SU-DHL-6 (cell line): ENCODE data around the gene POLR2H.

Source experiments
- H2AFZ ChIP-seq: fragments of 200-600 bp; sonication (generic); 2 replicates; pipeline ENCODE4 v1.6.1; 2014; ENCODE audit warnings: low read depth, mild to moderate bottlenecking, moderate library complexity, mixed read lengths, antibody characterized with exemption, low read length; ENCODE audit not compliant: severe bottlenecking
- H3F3A ChIP-seq: fragments of 200-600 bp; shearing (Covaris generic); 2 replicates; pipeline ENCODE4 v1.6.0; 2016; ENCODE audit warnings: antibody characterized with exemption, mild to moderate bottlenecking; ENCODE audit not compliant: insufficient read depth
- H3K27ac ChIP-seq: fragments of 200-600 bp; sonication (generic); 2 replicates; pipeline ENCODE4 v1.5.1; 2016; ENCODE audit warnings: low read depth, mild to moderate bottlenecking, low read length, moderate library complexity, mixed read lengths
- H3K27me3 ChIP-seq: fragments of 200-600 bp; sonication (generic), shearing (Covaris generic); 2 replicates; pipeline ENCODE4 v1.6.0; 2014; ENCODE audit warnings: mild to moderate bottlenecking, low read length
- H3K36me3 ChIP-seq: fragments of 200-600 bp; sonication (generic); 2 replicates; pipeline ENCODE4 v1.6.1; 2014; ENCODE audit warnings: mild to moderate bottlenecking, low read length, mixed read lengths
- H3K4me2 ChIP-seq: fragments of 300-600, 200-600 bp; shearing (Covaris generic), sonication (generic); 2 replicates; pipeline ENCODE4 v1.6.0; 2014; ENCODE audit warnings: low read length, low read depth, mild to moderate bottlenecking; ENCODE audit not compliant: poor library complexity, severe bottlenecking
- H3K4me3 ChIP-seq: fragments of 200-600 bp; sonication (generic); 2 replicates; pipeline ENCODE4 v1.5.1; 2014; ENCODE audit warnings: antibody characterized with exemption, low read length, mild to moderate bottlenecking, mixed read lengths; ENCODE audit not compliant: insufficient read depth, poor library complexity, severe bottlenecking
- H3K79me2 ChIP-seq: fragments of 200-600 bp; sonication (generic); 2 replicates; pipeline ENCODE4 v1.6.1; 2014; ENCODE audit warnings: mild to moderate bottlenecking, low read length, moderate library complexity; ENCODE audit not compliant: insufficient read depth
- H3K9ac ChIP-seq: fragments of 200-600 bp; sonication (generic); 2 replicates; pipeline ENCODE4 v1.7.0; 2014; ENCODE audit warnings: mild to moderate bottlenecking, low read length
- H3K9me2 ChIP-seq: fragments of 200-600 bp; sonication (generic); replicated peaks from 2 replicates; pipeline ENCODE4 v1.6.1; 2014; ENCODE audit warnings: low read length; ENCODE audit not compliant: insufficient read depth
- H3K9me3 ChIP-seq: fragments of 200-600 bp; sonication (generic); 2 replicates; pipeline ENCODE4 v1.6.1; 2014; ENCODE audit warnings: low read length, mixed read lengths; ENCODE audit not compliant: insufficient read depth
- H4K20me1 ChIP-seq: fragments of 200-600 bp; sonication (generic); 2 replicates; pipeline ENCODE4 v1.6.1; 2014; ENCODE audit warnings: low read depth, mild to moderate bottlenecking, antibody characterized with exemption, low read length, moderate library complexity, mixed read lengths
- CTCF ChIP-seq: fragments of 200-600 bp; sonication (generic); IDR thresholded peaks from one replicate; pipeline ENCODE4 v1.5.1; 2017; ENCODE audit warnings: antibody characterized with exemption, mild to moderate bottlenecking, low read length, moderate library complexity; ENCODE audit not compliant: insufficient read depth, poor library complexity, severe bottlenecking
- EZH2phosphoT487 ChIP-seq: fragments of 200-600 bp; sonication (generic), shearing (Covaris generic); conservative IDR thresholded peaks from 2 replicates; pipeline ENCODE4 v1.6.1; 2018; ENCODE audit warnings: mild to moderate bottlenecking, antibody characterized with exemption, low read length, moderate library complexity, mixed read lengths

POLR2H gene

GRCh38 chr3:184381261-184382224, 20.0 kb downstream of the POLR2H start:
- Histone ChIP-seq H3K4me3 (no peak overlapping the region), H3K9ac (no peak overlapping the region), H3K79me2 (no peaks in the 10 kb centered on the region)

GRCh38 chr3:184382326-184383032, 21.0 kb downstream of the POLR2H start:
- no peaks in the 10 kb centered on the region for H3K27me3 ChIP-seq
- H3K4me2 ChIP-seq: no peak overlapping the region
- no peak for TF ChIP-seq EZH2phosphoT487
- TF ChIP-seq CTCF: no peak

More at GRCh38 chr3:184381261-184382224, 20.0 kb downstream of the POLR2H start:
- H3K27ac ChIP-seq: no peak overlapping the region
- H3K27me3 ChIP-seq: no peaks in the 10 kb centered on the region
- TF ChIP-seq CTCF (no peak), EZH2phosphoT487 (no peak)
- no peaks in the 10 kb centered on the region for H3K9me3 ChIP-seq
- no peaks in the 10 kb centered on the region for H3K36me3 ChIP-seq
- H3K4me2 ChIP-seq: no peak overlapping the region
- H2AFZ ChIP-seq: no peak overlapping the region
- H3K9me2 ChIP-seq: no peaks in the 10 kb centered on the region
- H4K20me1 ChIP-seq: no peaks in the 10 kb centered on the region
- no peaks in the 10 kb centered on the region for H3F3A ChIP-seq

GRCh38 chr3:184383033-184383740, 21.7 kb downstream of the POLR2H start:
- H3K4me3 ChIP-seq: no peak overlapping the region
- no peak for TF ChIP-seq EZH2phosphoT487
- TF ChIP-seq CTCF: no peak
- no peaks in the 10 kb centered on the region for H3K79me2 ChIP-seq
- no peak overlapping the region for H2AFZ ChIP-seq
- no peaks in the 10 kb centered on the region for H3K27me3 ChIP-seq
- no peaks in the 10 kb centered on the region for H3K9me3 ChIP-seq
- no peak overlapping the region for H3K9ac ChIP-seq
- H3K36me3 ChIP-seq: no peaks in the 10 kb centered on the region
- no peak overlapping the region for H3K27ac ChIP-seq
- no peaks in the 10 kb centered on the region for H3K9me2 ChIP-seq
- H4K20me1 ChIP-seq: no peaks in the 10 kb centered on the region
- H3F3A ChIP-seq: no peaks in the 10 kb centered on the region
- no peak overlapping the region for H3K4me2 ChIP-seq

More at GRCh38 chr3:184382326-184383032, 21.0 kb downstream of the POLR2H start:
- Histone ChIP-seq H2AFZ (no peak overlapping the region), H3F3A (no peaks in the 10 kb centered on the region), H3K27ac (no peak overlapping the region), H4K20me1 (no peaks in the 10 kb centered on the region), H3K36me3 (no peaks in the 10 kb centered on the region), H3K9ac (no peak overlapping the region), H3K9me2 (no peaks in the 10 kb centered on the region), H3K79me2 (no peaks in the 10 kb centered on the region), H3K9me3 (no peaks in the 10 kb centered on the region), H3K4me3 (no peak overlapping the region)
